ENCODE results near the gene CCHCR1.
A peak's percentile ranks its signal among the peaks of the same experiment; 100 is the strongest.
"Not testable (repeated sequence)": the region's sequence is repeated elsewhere in the genome, so short reads cannot be mapped to it uniquely, and the experiment has no call there.

CCHCR1 gene
- 18.3 to 24.4 reads per million in 2 donors for total RNA-seq

GRCh38 chr6:31157513-31158139 lies at the start of gene CCHCR1:
Gene CCHCR1 (minus strand): TSS chr6:31157802. CDS start chr6:31157600, 202 bp downstream.
- DNase-seq: no peak

- DNase-seq: no peak
These were observed 48.0 kb upstream of the CCHCR1 start for GRCh38 chr6:31205638-31206037.

GRCh38 chr6:31204751-31205145 lies 47.1 kb upstream of the CCHCR1 start:
- no peak for DNase-seq

GRCh38 chr6:31203345-31203979 lies 45.9 kb upstream of the CCHCR1 start:
- DNase-seq: peak; percentile 42

GRCh38 chr6:31202259-31203166 lies 44.9 kb upstream of the CCHCR1 start:
- no peak for DNase-seq

GRCh38 chr6:31199105-31199452 lies 41.5 kb upstream of the CCHCR1 start:
- DNase-seq: not testable (repeated sequence)

- DNase-seq: peak; percentile 90
These were observed 40.1 kb upstream of the CCHCR1 start for GRCh38 chr6:31197559-31198305.

- DNase-seq: not testable (repeated sequence)
These were observed 38.8 kb upstream of the CCHCR1 start for GRCh38 chr6:31196251-31197022.

GRCh38 chr6:31195308-31195979 lies 37.8 kb upstream of the CCHCR1 start:
- not testable (repeated sequence) for DNase-seq

- DNase-seq: no peak
These were observed 36.6 kb upstream of the CCHCR1 start for GRCh38 chr6:31194061-31194834.

- no peak for DNase-seq
These were observed 35.6 kb upstream of the CCHCR1 start for GRCh38 chr6:31193206-31193605.

GRCh38 chr6:31192431-31193105 lies 35.0 kb upstream of the CCHCR1 start:
- DNase-seq: peak; percentile 31

GRCh38 chr6:31190488-31190887 lies 32.9 kb upstream of the CCHCR1 start:
- no peak for DNase-seq

GRCh38 chr6:31189223-31189622 lies 31.6 kb upstream of the CCHCR1 start:
- DNase-seq: not testable (repeated sequence)

GRCh38 chr6:31187780-31188194 lies 30.2 kb upstream of the CCHCR1 start:
- DNase-seq: no peak

- no peak for DNase-seq
These were observed 28.6 kb upstream of the CCHCR1 start for GRCh38 chr6:31186052-31186734.

- not testable (repeated sequence) for DNase-seq
These were observed 28.1 kb upstream of the CCHCR1 start for GRCh38 chr6:31185695-31186051.

- DNase-seq: not testable (repeated sequence)
These were observed 26.3 kb upstream of the CCHCR1 start for GRCh38 chr6:31183859-31184258.

- not testable (repeated sequence) for DNase-seq
These were observed 25.7 kb upstream of the CCHCR1 start for GRCh38 chr6:31183287-31183686.

All from T-helper 9 cell (primary cell).